CD4-positive, alpha-beta T cell treated with Interleukin-4 for 4 hours (primary cell): ENCODE results near the gene SPRED1.
"Not testable (repeated sequence)": the region's sequence is repeated elsewhere in the genome, so short reads cannot be mapped to it uniquely, and the experiment has no call there.

Experiments
- DNase-seq: peaks from one replicate; pipeline ENCODE4 v3.0.0-alpha.2; 2020

SPRED1 gene

GRCh38 chr15:38237021-38237420, 15.6 kb upstream of the SPRED1 start:
- DNase-seq = not testable (repeated sequence)

GRCh38 chr15:38238311-38238710, 14.3 kb upstream of the SPRED1 start:
- DNase-seq = no peak

- DNase-seq = no peak
Measured at GRCh38 chr15:38242055-38242454, 10.6 kb upstream of the SPRED1 start.

GRCh38 chr15:38243278-38244055, 9.2 kb upstream of the SPRED1 start:
- no peak for DNase-seq

GRCh38 chr15:38247336-38247735, 5.3 kb upstream of the SPRED1 start:
- no peak for DNase-seq

- peak; percentile 15 for DNase-seq
Measured at GRCh38 chr15:38253351-38253781, 730 bp downstream of the SPRED1 start.

GRCh38 chr15:38254051-38254883, 1.6 kb downstream of the SPRED1 start:
- DNase-seq = peak; percentile 55

GRCh38 chr15:38255690-38256089, 3.1 kb downstream of the SPRED1 start:
- no peak for DNase-seq

GRCh38 chr15:38257676-38258075, 5.0 kb downstream of the SPRED1 start:
- no peak for DNase-seq

GRCh38 chr15:38259134-38259533, 6.5 kb downstream of the SPRED1 start:
- DNase-seq = no peak

GRCh38 chr15:38260077-38260476, 7.4 kb downstream of the SPRED1 start:
- DNase-seq = no peak

GRCh38 chr15:38263251-38263650, 10.6 kb downstream of the SPRED1 start:
- DNase-seq = no peak

- DNase-seq = no peak
Measured at GRCh38 chr15:38263996-38264395, 11.4 kb downstream of the SPRED1 start.

- no peak for DNase-seq
Measured at GRCh38 chr15:38266247-38266986, 13.8 kb downstream of the SPRED1 start.

- no peak for DNase-seq
Measured at GRCh38 chr15:38267421-38268022, 14.9 kb downstream of the SPRED1 start.

- DNase-seq = no peak
Measured at GRCh38 chr15:38271144-38271543, 18.5 kb downstream of the SPRED1 start.

GRCh38 chr15:38271895-38272294, 19.3 kb downstream of the SPRED1 start:
- no peak for DNase-seq

GRCh38 chr15:38272431-38272830, 19.8 kb downstream of the SPRED1 start:
- DNase-seq = not testable (repeated sequence)

GRCh38 chr15:38274135-38274534, 21.5 kb downstream of the SPRED1 start:
- DNase-seq = no peak

- DNase-seq = no peak
Measured at GRCh38 chr15:38275959-38276358, 23.3 kb downstream of the SPRED1 start.

GRCh38 chr15:38277281-38277680, 24.6 kb downstream of the SPRED1 start:
- DNase-seq = not testable (repeated sequence)

- DNase-seq = no peak
Measured at GRCh38 chr15:38281031-38281430, 28.4 kb downstream of the SPRED1 start.

- no peak for DNase-seq
Measured at GRCh38 chr15:38283010-38283409, 30.4 kb downstream of the SPRED1 start.
